HepG2 (cell line): ENCODE measurements around the gene KCNQ1OT1. TPM values are rescaled to one million over a fixed set of nuclear protein-coding genes. Genes with fewer than 3 reads are reported as not detected.
A peak's percentile ranks its signal among the peaks of the same experiment; 100 is the strongest.

Source experiments
- AHR ChIP-seq: IDR thresholded peaks from 2 replicates; pipeline ENCODE4 v1.6.1; 2018; ENCODE audit warnings: missing genetic modification reagents, missing compliant biosample characterization
- HOXA5 ChIP-seq: sonication (generic); formaldehyde crosslinking; IDR thresholded peaks from 2 replicates; pipeline ENCODE4 v1.4.0; 2020; ENCODE audit warnings: missing genetic modification reagents
- KMT2A ChIP-seq: sonication (generic); formaldehyde crosslinking; IDR thresholded peaks from 2 replicates; pipeline ENCODE4 v1.4.0; 2020; ENCODE audit warnings: missing genetic modification reagents
- MED8 ChIP-seq: sonication (generic); formaldehyde crosslinking; IDR thresholded peaks from 2 replicates; pipeline ENCODE4 v1.8.1; 2023; ENCODE audit warnings: mild to moderate bottlenecking, missing genetic modification reagents; ENCODE audit not compliant: insufficient replicate concordance
- MTF2 ChIP-seq: sonication (generic); formaldehyde crosslinking; IDR thresholded peaks from 2 replicates; pipeline ENCODE4 v1.5.0; 2020; ENCODE audit warnings: missing genetic modification reagents, borderline replicate concordance
- NFATC3 ChIP-seq: sonication (generic); formaldehyde crosslinking; IDR thresholded peaks from 2 replicates; pipeline ENCODE4 v1.5.1; 2020; ENCODE audit warnings: mild to moderate bottlenecking, missing genetic modification reagents
- TCF12 ChIP-seq, 2 experiments: fragments of 450-650 bp in 1 of 2; sonication (generic) in 1 of 2; formaldehyde crosslinking in 1 of 2; IDR thresholded peaks; 2 replicates each; pipeline versions ENCODE4 v1.6.1 to v1.8.0; 2017 to 2022; ENCODE audit warnings: antibody characterized with exemption in 1 of 2, mild to moderate bottlenecking in 1 of 2, missing genetic modification reagents in 1 of 2, moderate library complexity in 1 of 2
- ZMYM4 ChIP-seq: sonication (generic); formaldehyde crosslinking; IDR thresholded peaks from 2 replicates; pipeline ENCODE4 v1.8.1; 2023; ENCODE audit warnings: mild to moderate bottlenecking, missing genetic modification reagents
- ZNF230 ChIP-seq: sonication (generic); formaldehyde crosslinking; IDR thresholded peaks from 2 replicates; pipeline ENCODE4 v1.4.0; 2020; ENCODE audit warnings: mild to moderate bottlenecking, missing genetic modification reagents
- ZNF713 ChIP-seq: sonication (generic); formaldehyde crosslinking; IDR thresholded peaks from 2 replicates; pipeline ENCODE4 v1.4.0; 2020; ENCODE audit warnings: mild to moderate bottlenecking, missing genetic modification reagents
- ZNF720 ChIP-seq: sonication (generic); formaldehyde crosslinking; IDR thresholded peaks from 2 replicates; pipeline ENCODE4 v1.4.0; 2020; ENCODE audit warnings: missing genetic modification reagents
- polyA plus RNA-seq, 8 experiments: library from polyadenylated mRNA; depleted of rRNA in 3 of 8; stranded (reverse) in 7 of 8; unstranded in 1 of 8; fragments of >200 nt; fragmentation: Illumina TruSeq in 4 of 8; extraction: Trizol in 4 of 8; gene quantifications; 2 replicates each; pipeline versions ENCODE4 v1.2.1 to v1.2.3, GENCODE V29; 2011 to 2016; ENCODE audit warnings: low read depth in 4 of 8, missing spikeins in 1 of 8, mixed read lengths in 1 of 8; ENCODE audit not compliant: insufficient read depth in 1 of 8
- total RNA-seq, 5 experiments: library from RNA; depleted of rRNA; stranded (reverse); fragments of >200 nt; fragmentation: Illumina TruSeq; extraction: Trizol; gene quantifications; 2 replicates each; pipeline ENCODE4 v1.2.3, GENCODE V29; 2016; ENCODE audit warnings: low read depth in 1 of 5
- TF ChIP-seq, protein P1 (sequence below): sonication (generic); formaldehyde crosslinking; IDR thresholded peaks from 2 replicates; pipeline ENCODE4 v1.8.0; 2022; ENCODE audit warnings: missing genetic modification reagents, mild to moderate bottlenecking, moderate library complexity, borderline replicate concordance
- TF ChIP-seq, protein P2 (sequence below): IDR thresholded peaks from 2 replicates; pipeline ENCODE4 v1.6.1; 2016; ENCODE audit warnings: mild to moderate bottlenecking
- TF ChIP-seq, protein P3 (sequence below): sonication (generic); formaldehyde crosslinking; IDR thresholded peaks from 2 replicates; pipeline ENCODE4 v1.4.0; 2020; ENCODE audit warnings: missing genetic modification reagents, borderline replicate concordance
- TF ChIP-seq, protein P4 (sequence below): sonication (generic); IDR thresholded peaks from 2 replicates; pipeline ENCODE4 v1.6.1; 2016; ENCODE audit warnings: low read depth, borderline replicate concordance
- TF ChIP-seq, protein P5 (sequence below): sonication (generic); formaldehyde crosslinking; IDR thresholded peaks from 2 replicates; pipeline ENCODE4 v1.8.1; 2023; ENCODE audit warnings: mild to moderate bottlenecking, moderate library complexity, missing genetic modification reagents

The KCNQ1OT1 gene
- total and polyA plus RNA-seq, 2 of the 13 experiments (the other 11 are each of a cell fraction or from before 2014, with no cell fraction given), result 1.3 to 18.9 TPM

DNA sequence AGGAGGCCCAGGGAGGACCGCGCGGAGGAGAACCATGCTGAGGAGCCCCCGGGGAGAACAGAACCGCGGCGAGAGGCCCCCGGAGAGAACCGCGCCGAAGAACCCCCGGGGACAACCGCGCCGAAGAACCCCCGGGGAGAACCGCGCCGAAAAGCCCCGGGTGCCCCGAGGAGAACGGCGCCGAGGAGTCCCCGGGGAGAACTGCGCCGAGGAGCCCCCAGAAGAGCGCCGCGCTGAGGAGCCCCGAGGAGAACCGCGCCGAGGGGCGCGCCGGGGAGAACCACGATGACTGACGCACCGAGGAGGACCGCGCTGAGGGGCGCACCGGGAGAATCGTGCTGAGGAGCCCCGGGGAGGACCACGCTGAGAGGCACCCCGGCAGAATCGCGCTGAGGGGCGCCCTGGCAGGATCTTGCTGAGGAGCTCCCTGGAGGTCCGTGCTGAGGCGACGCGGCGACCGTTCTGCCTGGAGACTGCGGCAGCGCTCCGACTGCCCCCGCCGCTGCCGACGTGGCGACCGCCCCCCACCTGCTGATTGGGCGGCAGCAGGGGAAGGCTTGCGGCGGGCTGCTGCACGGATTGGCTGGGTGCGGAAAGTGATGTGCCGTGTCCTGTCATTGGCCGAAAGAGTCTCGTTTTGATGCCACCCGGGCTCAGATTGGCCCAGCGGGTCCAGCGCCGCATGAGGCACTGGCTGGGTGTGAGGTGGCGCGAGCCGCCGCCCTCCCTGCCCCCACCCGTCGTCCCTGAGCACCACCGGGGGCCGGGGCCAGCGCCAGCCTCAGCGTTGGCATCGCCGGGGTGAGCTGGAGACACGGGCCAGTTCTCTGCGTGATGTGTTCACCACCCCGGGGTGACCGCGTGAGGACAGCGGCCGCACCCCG, at the start of gene KCNQ1OT1 (continued):
- TF ChIP-seq, protein P1, sequence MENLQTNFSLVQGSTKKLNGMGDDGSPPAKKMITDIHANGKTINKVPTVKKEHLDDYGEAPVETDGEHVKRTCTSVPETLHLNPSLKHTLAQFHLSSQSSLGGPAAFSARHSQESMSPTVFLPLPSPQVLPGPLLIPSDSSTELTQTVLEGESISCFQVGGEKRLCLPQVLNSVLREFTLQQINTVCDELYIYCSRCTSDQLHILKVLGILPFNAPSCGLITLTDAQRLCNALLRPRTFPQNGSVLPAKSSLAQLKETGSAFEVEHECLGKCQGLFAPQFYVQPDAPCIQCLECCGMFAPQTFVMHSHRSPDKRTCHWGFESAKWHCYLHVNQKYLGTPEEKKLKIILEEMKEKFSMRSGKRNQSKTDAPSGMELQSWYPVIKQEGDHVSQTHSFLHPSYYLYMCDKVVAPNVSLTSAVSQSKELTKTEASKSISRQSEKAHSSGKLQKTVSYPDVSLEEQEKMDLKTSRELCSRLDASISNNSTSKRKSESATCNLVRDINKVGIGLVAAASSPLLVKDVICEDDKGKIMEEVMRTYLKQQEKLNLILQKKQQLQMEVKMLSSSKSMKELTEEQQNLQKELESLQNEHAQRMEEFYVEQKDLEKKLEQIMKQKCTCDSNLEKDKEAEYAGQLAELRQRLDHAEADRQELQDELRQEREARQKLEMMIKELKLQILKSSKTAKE, result peak; percentile 59
- TF ChIP-seq MTF2 (CRISPR knock-in tag) (no peak; the same call in 1 of the 2 replicates), MED8 (CRISPR knock-in tag) (peak; percentile 82), ZNF720 (no peak), NFATC3 (CRISPR knock-in tag) (peak; percentile 78), TCF12 (IDR thresholded peaks at IDR 0.05) (no peak), TCF12 (CRISPR knock-in tag; IDR thresholded peaks at IDR 0.05) (peak; percentile 74; the same call in 1 of the 2 replicates), ZNF230 (no peak), KMT2A (CRISPR knock-in tag) (peak; percentile 84; the same call in 1 of the 2 replicates), AHR (CRISPR knock-in tag) (0 out of 2 replicates have a peak, but pooled peaks have one; percentile 33), ZMYM4 (CRISPR knock-in tag) (peak; percentile 83), HOXA5 (CRISPR knock-in tag) (peak; percentile 93), ZNF713 (no peak)
- TF ChIP-seq, protein P2, sequence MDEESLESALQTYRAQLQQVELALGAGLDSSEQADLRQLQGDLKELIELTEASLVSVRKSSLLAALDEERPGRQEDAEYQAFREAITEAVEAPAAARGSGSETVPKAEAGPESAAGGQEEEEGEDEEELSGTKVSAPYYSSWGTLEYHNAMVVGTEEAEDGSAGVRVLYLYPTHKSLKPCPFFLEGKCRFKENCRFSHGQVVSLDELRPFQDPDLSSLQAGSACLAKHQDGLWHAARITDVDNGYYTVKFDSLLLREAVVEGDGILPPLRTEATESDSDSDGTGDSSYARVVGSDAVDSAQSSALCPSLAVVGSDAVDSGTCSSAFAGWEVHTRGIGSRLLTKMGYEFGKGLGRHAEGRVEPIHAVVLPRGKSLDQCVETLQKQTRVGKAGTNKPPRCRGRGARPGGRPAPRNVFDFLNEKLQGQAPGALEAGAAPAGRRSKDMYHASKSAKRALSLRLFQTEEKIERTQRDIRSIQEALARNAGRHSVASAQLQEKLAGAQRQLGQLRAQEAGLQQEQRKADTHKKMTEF, result peak; percentile 75; the same call in 1 of the 2 replicates
- TF ChIP-seq, protein P3, sequence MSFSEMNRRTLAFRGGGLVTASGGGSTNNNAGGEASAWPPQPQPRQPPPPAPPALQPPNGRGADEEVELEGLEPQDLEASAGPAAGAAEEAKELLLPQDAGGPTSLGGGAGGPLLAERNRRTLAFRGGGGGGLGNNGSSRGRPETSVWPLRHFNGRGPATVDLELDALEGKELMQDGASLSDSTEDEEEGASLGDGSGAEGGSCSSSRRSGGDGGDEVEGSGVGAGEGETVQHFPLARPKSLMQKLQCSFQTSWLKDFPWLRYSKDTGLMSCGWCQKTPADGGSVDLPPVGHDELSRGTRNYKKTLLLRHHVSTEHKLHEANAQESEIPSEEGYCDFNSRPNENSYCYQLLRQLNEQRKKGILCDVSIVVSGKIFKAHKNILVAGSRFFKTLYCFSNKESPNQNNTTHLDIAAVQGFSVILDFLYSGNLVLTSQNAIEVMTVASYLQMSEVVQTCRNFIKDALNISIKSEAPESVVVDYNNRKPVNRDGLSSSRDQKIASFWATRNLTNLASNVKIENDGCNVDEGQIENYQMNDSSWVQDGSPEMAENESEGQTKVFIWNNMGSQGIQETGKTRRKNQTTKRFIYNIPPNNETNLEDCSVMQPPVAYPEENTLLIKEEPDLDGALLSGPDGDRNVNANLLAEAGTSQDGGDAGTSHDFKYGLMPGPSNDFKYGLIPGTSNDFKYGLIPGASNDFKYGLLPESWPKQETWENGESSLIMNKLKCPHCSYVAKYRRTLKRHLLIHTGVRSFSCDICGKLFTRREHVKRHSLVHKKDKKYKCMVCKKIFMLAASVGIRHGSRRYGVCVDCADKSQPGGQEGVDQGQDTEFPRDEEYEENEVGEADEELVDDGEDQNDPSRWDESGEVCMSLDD (CRISPR knock-in tag), result peak; percentile 87
- TF ChIP-seq, protein P4, sequence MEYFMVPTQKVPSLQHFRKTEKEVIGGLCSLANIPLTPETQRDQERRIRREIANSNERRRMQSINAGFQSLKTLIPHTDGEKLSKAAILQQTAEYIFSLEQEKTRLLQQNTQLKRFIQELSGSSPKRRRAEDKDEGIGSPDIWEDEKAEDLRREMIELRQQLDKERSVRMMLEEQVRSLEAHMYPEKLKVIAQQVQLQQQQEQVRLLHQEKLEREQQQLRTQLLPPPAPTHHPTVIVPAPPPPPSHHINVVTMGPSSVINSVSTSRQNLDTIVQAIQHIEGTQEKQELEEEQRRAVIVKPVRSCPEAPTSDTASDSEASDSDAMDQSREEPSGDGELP, result peak; percentile 53; the same call in 1 of the 2 replicates
- TF ChIP-seq, protein P5, sequence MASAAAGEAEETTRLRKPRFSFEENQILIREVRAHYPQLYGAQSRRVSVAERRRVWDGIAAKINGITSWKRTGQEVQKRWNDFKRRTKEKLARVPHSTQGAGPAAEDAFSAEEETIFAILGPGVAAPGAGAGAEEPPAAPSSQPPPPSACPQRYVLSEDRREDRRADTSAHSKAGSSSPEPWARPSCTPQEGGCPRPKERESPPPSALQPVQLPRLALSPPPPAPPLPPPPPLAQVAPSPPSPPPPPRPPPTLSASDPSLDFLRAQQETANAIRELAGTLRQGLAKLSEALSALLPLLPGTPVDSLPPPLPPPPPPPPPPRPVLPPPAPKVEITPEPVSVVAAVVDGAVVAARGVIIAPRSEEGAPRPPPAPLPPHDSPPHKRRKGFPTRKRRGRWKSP (CRISPR knock-in tag), result peak; percentile 90
